ENCODE measurements around the gene B3GNT2.

DNA sequence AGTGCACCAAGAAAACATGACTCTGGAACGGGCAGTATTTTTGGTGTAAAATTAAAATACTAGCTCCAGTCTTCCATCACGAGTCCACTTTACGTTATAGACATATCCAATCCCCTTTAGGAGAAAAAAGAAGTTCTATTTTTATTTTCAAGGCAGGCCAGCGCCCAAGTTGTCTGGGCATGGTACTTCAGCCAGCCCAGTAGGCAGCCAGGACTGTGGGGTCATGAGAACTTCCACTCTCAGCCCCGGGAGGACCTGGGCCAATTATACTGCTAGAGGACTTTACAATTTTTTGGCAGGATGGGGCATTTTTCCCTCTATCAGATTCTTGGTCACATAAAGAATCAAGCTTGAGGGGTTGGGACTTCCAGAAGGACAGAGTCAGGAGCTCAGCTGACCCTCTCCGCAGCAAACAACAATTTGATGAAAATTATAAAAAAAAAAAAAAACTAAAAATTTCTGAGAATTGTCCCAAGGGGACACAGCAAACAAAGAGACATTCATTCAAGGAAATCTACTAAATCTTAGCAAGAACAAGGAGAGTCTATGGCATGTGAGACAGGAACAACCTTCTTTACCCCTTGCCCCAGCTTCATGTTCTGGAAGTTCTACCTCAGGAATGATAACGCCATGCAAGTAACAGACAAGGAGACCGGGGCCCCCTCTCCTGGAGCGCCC is 37.3 kb upstream of the B3GNT2 start:
- TF ChIP-seq, protein P1, sequence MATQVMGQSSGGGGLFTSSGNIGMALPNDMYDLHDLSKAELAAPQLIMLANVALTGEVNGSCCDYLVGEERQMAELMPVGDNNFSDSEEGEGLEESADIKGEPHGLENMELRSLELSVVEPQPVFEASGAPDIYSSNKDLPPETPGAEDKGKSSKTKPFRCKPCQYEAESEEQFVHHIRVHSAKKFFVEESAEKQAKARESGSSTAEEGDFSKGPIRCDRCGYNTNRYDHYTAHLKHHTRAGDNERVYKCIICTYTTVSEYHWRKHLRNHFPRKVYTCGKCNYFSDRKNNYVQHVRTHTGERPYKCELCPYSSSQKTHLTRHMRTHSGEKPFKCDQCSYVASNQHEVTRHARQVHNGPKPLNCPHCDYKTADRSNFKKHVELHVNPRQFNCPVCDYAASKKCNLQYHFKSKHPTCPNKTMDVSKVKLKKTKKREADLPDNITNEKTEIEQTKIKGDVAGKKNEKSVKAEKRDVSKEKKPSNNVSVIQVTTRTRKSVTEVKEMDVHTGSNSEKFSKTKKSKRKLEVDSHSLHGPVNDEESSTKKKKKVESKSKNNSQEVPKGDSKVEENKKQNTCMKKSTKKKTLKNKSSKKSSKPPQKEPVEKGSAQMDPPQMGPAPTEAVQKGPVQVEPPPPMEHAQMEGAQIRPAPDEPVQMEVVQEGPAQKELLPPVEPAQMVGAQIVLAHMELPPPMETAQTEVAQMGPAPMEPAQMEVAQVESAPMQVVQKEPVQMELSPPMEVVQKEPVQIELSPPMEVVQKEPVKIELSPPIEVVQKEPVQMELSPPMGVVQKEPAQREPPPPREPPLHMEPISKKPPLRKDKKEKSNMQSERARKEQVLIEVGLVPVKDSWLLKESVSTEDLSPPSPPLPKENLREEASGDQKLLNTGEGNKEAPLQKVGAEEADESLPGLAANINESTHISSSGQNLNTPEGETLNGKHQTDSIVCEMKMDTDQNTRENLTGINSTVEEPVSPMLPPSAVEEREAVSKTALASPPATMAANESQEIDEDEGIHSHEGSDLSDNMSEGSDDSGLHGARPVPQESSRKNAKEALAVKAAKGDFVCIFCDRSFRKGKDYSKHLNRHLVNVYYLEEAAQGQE (IDR thresholded peaks at IDR 0.05; ENCODE audit: unreplicated experiment): no peak
- TF ChIP-seq, protein P2, sequence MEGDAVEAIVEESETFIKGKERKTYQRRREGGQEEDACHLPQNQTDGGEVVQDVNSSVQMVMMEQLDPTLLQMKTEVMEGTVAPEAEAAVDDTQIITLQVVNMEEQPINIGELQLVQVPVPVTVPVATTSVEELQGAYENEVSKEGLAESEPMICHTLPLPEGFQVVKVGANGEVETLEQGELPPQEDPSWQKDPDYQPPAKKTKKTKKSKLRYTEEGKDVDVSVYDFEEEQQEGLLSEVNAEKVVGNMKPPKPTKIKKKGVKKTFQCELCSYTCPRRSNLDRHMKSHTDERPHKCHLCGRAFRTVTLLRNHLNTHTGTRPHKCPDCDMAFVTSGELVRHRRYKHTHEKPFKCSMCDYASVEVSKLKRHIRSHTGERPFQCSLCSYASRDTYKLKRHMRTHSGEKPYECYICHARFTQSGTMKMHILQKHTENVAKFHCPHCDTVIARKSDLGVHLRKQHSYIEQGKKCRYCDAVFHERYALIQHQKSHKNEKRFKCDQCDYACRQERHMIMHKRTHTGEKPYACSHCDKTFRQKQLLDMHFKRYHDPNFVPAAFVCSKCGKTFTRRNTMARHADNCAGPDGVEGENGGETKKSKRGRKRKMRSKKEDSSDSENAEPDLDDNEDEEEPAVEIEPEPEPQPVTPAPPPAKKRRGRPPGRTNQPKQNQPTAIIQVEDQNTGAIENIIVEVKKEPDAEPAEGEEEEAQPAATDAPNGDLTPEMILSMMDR (conservative IDR thresholded peaks at IDR 0.05; ENCODE audit: low read depth in 2 of 2): no peak
- TF ChIP-seq POLR2AphosphoS5 (IDR thresholded peaks at IDR 0.05; ENCODE audit: low read depth): no peak
- TF ChIP-seq EZH2phosphoT487 (IDR thresholded peaks at IDR 0.05; ENCODE audit: unreplicated experiment): no peak
- TF ChIP-seq EZH2 (IDR thresholded peaks at IDR 0.05; ENCODE audit: low read depth, unreplicated experiment): no peak
- no peak for TF ChIP-seq CREB1 (CRISPR knock-in tag; IDR thresholded peaks at IDR 0.05; ENCODE audit: low read depth)
- TF ChIP-seq ZNF331 (CRISPR knock-in tag; IDR thresholded peaks at IDR 0.05; ENCODE audit: low read depth): no peak
- TF ChIP-seq, protein P3, sequence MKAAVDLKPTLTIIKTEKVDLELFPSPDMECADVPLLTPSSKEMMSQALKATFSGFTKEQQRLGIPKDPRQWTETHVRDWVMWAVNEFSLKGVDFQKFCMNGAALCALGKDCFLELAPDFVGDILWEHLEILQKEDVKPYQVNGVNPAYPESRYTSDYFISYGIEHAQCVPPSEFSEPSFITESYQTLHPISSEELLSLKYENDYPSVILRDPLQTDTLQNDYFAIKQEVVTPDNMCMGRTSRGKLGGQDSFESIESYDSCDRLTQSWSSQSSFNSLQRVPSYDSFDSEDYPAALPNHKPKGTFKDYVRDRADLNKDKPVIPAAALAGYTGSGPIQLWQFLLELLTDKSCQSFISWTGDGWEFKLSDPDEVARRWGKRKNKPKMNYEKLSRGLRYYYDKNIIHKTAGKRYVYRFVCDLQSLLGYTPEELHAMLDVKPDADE (IDR thresholded peaks at IDR 0.05): no peak
- no peak for TF ChIP-seq NANOG (IDR thresholded peaks at IDR 0.05; ENCODE audit: borderline replicate concordance)
